ACC112 (cell line): Measurements from ENCODE around the gene AMN1.
"Not testable (repeated sequence)": the region's sequence is repeated elsewhere in the genome, so short reads cannot be mapped to it uniquely, and the experiment has no call there.

ENCODE experiments used
- H2AFZ ChIP-seq: fragments of 200-600 bp; sonication (generic); one replicate; pipeline ENCODE4 v1.6.0; 2017; ENCODE audit warnings: antibody characterized with exemption, low read length; ENCODE audit not compliant: unreplicated experiment
- H3K27ac ChIP-seq: fragments of 200-600 bp; sonication (generic); 2 replicates; pipeline ENCODE4 v1.5.1; 2014; ENCODE audit warnings: low read depth, mild to moderate bottlenecking, antibody characterized with exemption, low read length, moderate library complexity
- H3K27me3 ChIP-seq: fragments of 200-600 bp; sonication (generic); 2 replicates; pipeline ENCODE4 v1.6.1; 2014; ENCODE audit warnings: mild to moderate bottlenecking, antibody characterized with exemption, low read length, moderate library complexity, mixed read lengths; ENCODE audit not compliant: insufficient read depth
- H3K36me3 ChIP-seq: fragments of 200-600 bp; sonication (generic); 2 replicates; pipeline ENCODE4 v1.6.1; 2016; ENCODE audit warnings: mild to moderate bottlenecking, antibody characterized with exemption, low read length, moderate library complexity, mixed read lengths; ENCODE audit not compliant: insufficient read depth
- H3K4me1 ChIP-seq: fragments of 200-600 bp; sonication (generic); one replicate; pipeline ENCODE4 v1.6.1; 2016; ENCODE audit warnings: low read length, mixed read lengths; ENCODE audit not compliant: insufficient read depth, unreplicated experiment, control insufficient read depth
- H3K4me3 ChIP-seq: fragments of 200-600 bp; sonication (generic); 2 replicates; pipeline ENCODE4 v1.5.1; 2014; ENCODE audit warnings: mild to moderate bottlenecking, low read depth, low read length
- H3K79me2 ChIP-seq: fragments of 200-600 bp; sonication (generic); one replicate; pipeline ENCODE4 v1.6.0; 2016; ENCODE audit warnings: low read length; ENCODE audit not compliant: control insufficient read depth, unreplicated experiment, insufficient read depth

Gene AMN1

DNA sequence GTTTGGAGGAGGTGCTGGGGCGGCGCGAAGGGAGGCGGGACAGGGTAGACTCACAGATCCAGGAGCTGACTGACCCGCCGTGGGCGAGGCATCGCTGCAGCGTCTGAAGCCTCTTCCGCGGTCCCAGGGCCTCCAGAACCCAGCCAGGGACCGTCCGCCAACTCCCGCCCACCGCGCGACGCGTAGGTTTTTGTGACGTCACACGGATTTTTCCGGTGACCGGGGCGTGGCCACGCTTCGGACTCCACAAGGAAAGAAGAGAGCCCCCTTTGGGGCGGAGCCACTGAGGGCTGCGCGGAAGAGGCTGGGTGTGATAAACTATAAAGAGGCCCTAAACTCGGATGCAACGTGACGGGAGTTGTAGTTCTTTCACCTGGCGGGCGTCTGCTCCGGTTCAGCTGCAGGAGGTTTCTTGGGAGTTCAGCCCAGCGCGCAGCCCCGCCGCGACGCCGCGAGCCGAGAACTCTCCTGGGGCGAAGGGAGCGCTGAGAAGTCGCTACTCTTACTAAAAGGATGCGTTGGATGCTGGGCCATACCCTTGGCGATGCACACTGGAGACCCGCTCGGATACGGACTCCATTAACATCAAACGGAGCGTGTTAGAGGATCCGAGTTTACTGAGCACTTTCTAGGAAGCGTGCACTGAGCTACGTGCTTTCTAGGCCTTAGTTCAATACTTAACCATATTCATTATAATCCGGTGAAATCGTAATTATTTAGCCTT, at the start of gene AMN1:
Gene AMN1, minus strand, starts transcription at position 105 of the 724 bp plus-strand sequence. Its CDS starts 13 bp downstream, at position 92.
- Histone ChIP-seq H2AFZ (peak within 1 kb of the TSS; percentile 96), H3K27ac (peak within 1 kb of the TSS; percentile 67), H3K27me3 (no peaks in the 10 kb centered on the region), H3K4me3 (peak within 1 kb of the TSS; percentile 86), H3K79me2 (no peaks in the 10 kb centered on the region), H3K4me1 (peaks cover 27% of the 10 kb centered on the region), H3K36me3 (no peaks in the 10 kb centered on the region)

DNA sequence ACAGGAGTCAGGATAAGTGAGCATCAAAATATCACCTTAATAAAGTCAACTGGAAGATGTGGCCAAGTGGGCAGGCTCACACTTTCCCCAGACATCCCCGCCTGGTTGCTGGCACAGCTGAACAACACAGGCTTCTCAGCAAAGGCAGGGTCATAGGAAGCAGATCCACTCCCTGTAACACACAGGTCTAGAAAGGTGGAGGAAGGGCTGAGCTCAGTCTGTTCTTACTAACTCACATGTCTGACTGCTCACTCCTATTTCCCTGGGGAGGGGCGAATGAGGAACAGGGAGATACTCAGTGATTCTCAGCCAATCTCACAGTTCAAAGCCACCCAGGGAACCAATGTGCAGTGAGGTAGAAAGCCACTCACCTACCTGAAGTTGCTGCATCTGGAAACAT, 45.0 kb upstream of the AMN1 start:
- no peaks in the 10 kb centered on the region for H3K79me2 ChIP-seq
- H3K4me3 ChIP-seq, result no peak overlapping the region
- peaks cover 3% of the 10 kb centered on the region; the same call in 1 of the 2 replicates for H3K27me3 ChIP-seq
- no peak overlapping the region for H2AFZ ChIP-seq
- no peak overlapping the region for H3K27ac ChIP-seq
- no peaks in the 10 kb centered on the region for H3K4me1 ChIP-seq
- no peaks in the 10 kb centered on the region for H3K36me3 ChIP-seq

DNA sequence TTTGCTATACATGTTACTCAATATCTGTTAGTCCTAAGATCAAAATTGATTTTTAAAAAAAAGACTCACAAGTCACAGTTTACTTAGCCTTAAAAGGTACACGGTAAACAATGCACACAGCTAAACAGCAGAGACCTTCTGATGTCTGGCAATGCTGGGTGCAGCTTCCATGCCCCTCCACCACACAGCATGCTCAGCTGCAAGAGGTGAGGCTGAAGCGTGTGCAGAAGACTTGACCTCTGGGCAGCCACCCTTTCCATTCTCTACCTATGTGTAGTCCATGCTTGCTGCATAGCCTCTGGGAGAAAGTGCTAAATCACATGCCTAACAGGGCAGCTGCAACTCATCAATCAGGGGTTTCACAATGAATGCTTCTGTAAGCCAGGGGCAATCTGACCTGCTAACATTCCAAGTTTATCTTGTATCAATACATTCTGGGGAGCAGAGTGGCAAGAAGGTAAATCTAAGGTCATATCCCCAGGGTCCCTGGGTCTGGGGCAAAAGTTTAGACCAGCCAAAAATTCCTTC, 44.5 kb upstream of the AMN1 start:
- Histone ChIP-seq H3K27ac (no peak overlapping the region), H3K4me3 (no peak overlapping the region), H3K36me3 (no peaks in the 10 kb centered on the region), H3K79me2 (no peaks in the 10 kb centered on the region), H3K4me1 (no peaks in the 10 kb centered on the region), H3K27me3 (peaks cover 3% of the 10 kb centered on the region; the same call in 1 of the 2 replicates), H2AFZ (no peak overlapping the region)

DNA sequence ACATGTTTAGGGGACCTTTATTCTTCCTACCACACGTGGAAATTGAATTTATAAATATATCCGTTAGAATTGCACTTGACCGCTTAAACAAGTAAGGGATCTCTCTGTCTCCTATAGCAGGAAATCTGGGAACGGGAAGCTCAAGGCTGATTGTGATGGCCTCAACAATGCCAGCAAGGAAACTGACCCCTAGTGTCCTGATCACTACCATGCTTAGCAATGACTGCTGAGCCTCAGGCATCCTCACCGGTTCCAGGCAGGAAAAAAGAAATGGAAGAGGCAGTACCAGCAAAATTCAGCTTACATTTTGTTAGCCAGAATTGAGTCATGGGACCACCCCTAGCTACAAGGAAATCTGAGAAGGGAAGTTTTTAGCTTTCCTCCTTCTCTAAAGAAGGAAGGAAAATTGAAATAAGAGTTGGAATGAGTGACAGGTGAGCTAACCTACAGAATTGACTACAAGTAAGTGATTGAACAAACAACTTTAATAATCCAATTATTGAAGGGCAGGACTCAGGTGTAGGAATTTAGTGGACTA, 43.9 kb upstream of the AMN1 start:
- Histone ChIP-seq H3K36me3 (no peaks in the 10 kb centered on the region), H3K27me3 (peaks cover 3% of the 10 kb centered on the region; the same call in 1 of the 2 replicates), H3K4me1 (no peaks in the 10 kb centered on the region), H2AFZ (no peak overlapping the region), H3K79me2 (no peaks in the 10 kb centered on the region), H3K27ac (no peak overlapping the region), H3K4me3 (no peak overlapping the region)

DNA sequence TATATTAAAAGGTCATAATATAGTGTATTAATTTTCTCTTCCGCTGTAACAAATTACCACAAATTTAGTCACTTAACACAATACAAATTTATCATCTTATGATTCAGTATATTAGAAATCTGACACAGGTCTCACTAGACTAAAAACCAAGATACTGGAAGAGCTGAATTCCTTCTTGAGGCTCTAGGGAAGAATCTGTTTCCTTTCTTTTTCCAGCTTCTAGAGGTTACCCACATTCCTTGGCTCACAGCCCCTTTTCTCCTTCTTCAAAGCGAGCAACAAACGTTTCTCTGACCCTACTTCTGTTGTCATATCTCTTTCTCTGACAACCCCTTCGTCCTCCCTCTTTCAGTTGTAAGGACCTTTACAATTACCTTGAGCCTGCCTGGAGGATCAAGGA, 43.4 kb upstream of the AMN1 start:
- H3K27me3 ChIP-seq, result peaks cover 3% of the 10 kb centered on the region; the same call in 1 of the 2 replicates
- no peak overlapping the region for H2AFZ ChIP-seq
- H3K79me2 ChIP-seq, result no peaks in the 10 kb centered on the region
- H3K36me3 ChIP-seq, result no peaks in the 10 kb centered on the region
- no peak overlapping the region for H3K4me3 ChIP-seq
- no peak overlapping the region for H3K27ac ChIP-seq
- H3K4me1 ChIP-seq, result no peaks in the 10 kb centered on the region

DNA sequence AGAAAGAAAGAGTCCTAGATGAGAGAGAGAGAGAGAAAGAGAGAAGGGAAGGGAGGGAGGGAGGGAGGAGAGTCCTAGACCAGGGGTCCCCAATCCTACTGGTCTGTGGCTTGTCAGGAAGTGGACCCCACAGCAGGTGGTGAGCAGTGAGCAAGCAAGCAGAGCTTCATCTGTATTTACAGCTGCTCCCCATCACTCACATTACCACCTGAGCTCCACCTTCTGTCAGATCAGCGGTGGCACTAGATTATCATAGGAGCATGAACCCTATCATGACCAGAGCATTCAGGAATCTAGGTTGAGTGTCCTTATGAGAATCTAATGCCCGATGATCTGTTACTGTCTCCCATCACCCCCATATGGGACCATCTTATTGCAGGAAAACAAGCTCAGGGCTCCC, 39.2 kb upstream of the AMN1 start:
- no peaks in the 10 kb centered on the region for H3K36me3 ChIP-seq
- H3K4me1 ChIP-seq, result no peaks in the 10 kb centered on the region
- H3K27ac ChIP-seq, result no peak overlapping the region
- no peaks in the 10 kb centered on the region for H3K79me2 ChIP-seq
- no peaks in the 10 kb centered on the region for H3K27me3 ChIP-seq
- no peak overlapping the region for H2AFZ ChIP-seq
- no peak overlapping the region for H3K4me3 ChIP-seq

DNA sequence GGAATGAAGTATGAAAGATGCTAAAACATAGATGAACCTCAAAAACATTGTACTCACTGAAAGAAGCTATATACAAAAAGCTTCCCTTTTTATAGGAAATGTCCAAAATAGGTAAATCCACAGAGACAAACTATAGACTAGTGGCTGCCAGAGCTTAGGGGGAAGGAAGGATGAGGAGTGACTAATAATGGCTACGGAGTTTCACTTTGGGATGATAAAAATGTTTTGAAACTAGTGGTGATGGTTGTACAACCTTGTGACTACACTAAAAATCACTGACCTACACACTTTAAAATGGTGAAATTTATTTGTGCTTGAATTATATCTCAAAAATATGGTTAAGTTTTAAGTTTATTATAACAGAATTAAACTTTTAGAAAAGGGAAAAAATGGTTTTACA, 37.1 kb upstream of the AMN1 start:
- H2AFZ ChIP-seq, result no peak overlapping the region
- H3K79me2 ChIP-seq, result no peaks in the 10 kb centered on the region
- no peaks in the 10 kb centered on the region for H3K36me3 ChIP-seq
- no peak overlapping the region for H3K27ac ChIP-seq
- no peaks in the 10 kb centered on the region for H3K4me1 ChIP-seq
- H3K27me3 ChIP-seq, result no peaks in the 10 kb centered on the region
- no peak overlapping the region for H3K4me3 ChIP-seq

DNA sequence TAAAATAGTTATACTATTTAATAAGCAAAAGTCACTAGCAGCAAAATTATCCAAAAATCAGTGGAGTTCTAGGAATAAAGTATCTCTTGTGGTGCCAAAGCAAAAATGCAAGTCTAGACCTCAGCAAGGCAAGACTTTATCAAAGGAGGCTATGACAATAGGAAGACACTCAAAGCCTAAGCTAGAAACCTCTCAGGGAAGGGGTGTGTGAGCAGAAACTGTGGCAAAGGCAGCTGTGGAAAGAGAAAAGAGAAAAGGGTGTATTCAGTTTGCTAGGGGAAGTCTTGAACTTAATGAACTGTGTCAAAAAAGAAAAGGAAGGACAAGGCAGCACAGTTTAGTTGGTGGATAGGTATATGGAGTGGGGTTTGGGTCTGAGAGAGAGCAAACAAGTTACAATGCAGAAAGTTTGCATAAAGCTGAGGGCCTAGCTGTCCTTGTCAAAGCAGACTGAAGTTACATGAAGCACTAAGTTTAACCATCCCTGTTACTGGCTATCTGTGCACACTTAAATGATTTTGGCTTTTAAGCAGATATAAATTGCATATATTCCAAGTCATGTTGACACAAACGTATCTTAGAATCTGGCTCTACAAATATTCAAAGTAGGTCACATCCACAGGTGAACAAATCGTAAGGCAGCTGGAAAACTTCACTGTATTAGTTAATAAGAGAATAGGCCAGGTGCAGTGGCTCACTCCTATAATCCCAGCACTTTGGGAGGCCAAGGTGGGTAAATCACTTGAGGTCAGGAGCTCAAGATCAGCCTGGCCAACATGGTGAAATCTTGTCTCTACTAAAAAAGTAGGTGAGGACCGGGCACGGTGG, 31.0 kb upstream of the AMN1 start:
- no peak overlapping the region for H3K4me3 ChIP-seq
- no peaks in the 10 kb centered on the region for H3K36me3 ChIP-seq
- no peaks in the 10 kb centered on the region for H3K4me1 ChIP-seq
- no peaks in the 10 kb centered on the region for H3K27me3 ChIP-seq
- no peaks in the 10 kb centered on the region for H3K79me2 ChIP-seq
- no peak overlapping the region for H2AFZ ChIP-seq
- no peak overlapping the region for H3K27ac ChIP-seq

DNA sequence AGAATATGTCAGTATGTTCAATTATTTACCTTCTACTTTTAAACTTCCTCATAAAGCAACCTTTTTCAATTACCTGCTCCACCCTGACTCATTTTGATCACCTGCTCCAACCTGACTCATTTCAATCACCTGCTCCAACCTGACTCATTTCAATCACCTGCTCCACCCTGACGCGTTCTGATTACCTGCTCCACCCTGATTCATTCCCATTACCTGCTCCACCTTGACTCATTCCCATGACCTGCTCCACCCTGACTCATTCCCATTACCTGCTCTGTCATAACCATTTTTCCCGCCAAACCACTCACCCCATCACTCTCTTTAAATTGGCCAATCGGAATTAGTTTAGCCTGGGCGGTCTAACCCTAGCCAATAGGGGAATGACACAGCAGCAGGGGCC, 29.5 kb upstream of the AMN1 start:
- not testable (repeated sequence) for H3K4me1 ChIP-seq, H2AFZ ChIP-seq, H3K4me3 ChIP-seq, H3K27ac ChIP-seq, H3K79me2 ChIP-seq, H3K36me3 ChIP-seq, H3K27me3 ChIP-seq

DNA sequence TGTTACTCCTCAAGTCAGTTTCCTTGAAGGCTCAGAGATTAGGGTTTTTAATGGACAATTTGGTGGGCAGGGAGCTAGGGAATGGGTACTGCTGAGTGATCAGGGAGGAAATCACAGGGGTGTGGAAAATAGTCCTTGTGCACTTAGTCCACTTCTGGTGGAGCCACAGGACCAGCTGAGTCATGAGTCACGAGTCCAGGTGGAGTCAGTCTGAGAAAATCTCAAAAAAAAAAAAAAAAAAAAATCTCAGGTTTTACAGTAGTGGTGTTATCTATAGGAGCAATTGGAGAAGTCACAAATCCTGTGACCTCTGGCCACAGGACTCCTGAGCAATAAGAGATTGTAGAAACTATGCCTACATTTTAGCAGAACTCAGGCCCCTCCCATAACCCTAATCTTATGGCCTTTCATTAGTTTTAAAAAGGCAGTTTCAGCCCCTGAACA, 28.2 kb upstream of the AMN1 start:
- Histone ChIP-seq H2AFZ (peak overlapping the region; percentile 38), H3K79me2 (no peaks in the 10 kb centered on the region), H3K36me3 (no peaks in the 10 kb centered on the region), H3K27me3 (no peaks in the 10 kb centered on the region), H3K27ac (no peak overlapping the region), H3K4me1 (no peaks in the 10 kb centered on the region), H3K4me3 (no peak overlapping the region)
